K562 (cell line): ENCODE results near the gene LCN12. TPM values are rescaled to one million over a fixed set of nuclear protein-coding genes. Genes with fewer than 3 reads are reported as not detected.
A peak's percentile ranks its signal among the peaks of the same experiment; 100 is the strongest.

Experiments used
- ATAC-seq: fragments of 200-7000 bp; cut with Tn5 transposase; 3 replicates; pipeline ENCODE4 v1.9.1; 2020; ENCODE audit warnings: moderate library complexity
- BruUV-seq: library from RNA; stranded (reverse); fragments of 400-500 nt; replicated peaks from 2 replicates; lab custom pipeline; 2021; lab: Mats Ljungman, UMichigan
- CTCF ChIA-PET: fragments of 300-600 bp; formaldehyde crosslinking; extraction: SDS; loops from one replicate; lab custom pipeline; 2021; ENCODE audit warnings: low intra/inter-chr PET ratio; lab: Yijun Ruan, JAX
- POLR2A ChIA-PET: fragments of 300-600, 350-650 bp; sonication (Branson Sonifier 250); formaldehyde crosslinking; extraction: SDS; loops from one replicate; lab custom pipeline; 2021; ENCODE audit warnings: antibody characterized with exemption, inconsistent platforms; lab: Yijun Ruan, JAX
- DNase-seq, 4 experiments: peaks; one replicate each; pipeline versions ENCODE4 v3.0.0 to v3.0.0-alpha.2; 2011 to 2018; ENCODE audit warnings: low spot score in 3 of 4, mixed read lengths in 3 of 4; ENCODE audit errors: extremely low read depth in 1 of 4
- FAIRE-seq: peaks from 2 replicates; lab custom pipeline; 2011; peaks lifted over from hg19 to GRCh38; lab: Jason Lieb, UNC
- H2AFZ ChIP-seq: 2 replicates; pipeline ENCODE4 v1.6.0; 2011; ENCODE audit warnings: low read depth, low read length, control low read depth, inconsistent platforms
- H3K27ac ChIP-seq: fragments of 200-600 bp; 3 replicates; pipeline ENCODE4 v1.8.0; 2011; ENCODE audit warnings: low read depth, mild to moderate bottlenecking, control low read depth, inconsistent platforms, low read length, moderate library complexity, mixed read lengths; ENCODE audit errors: extremely low read depth
- H3K27me3 ChIP-seq, 2 experiments: fragments of 300-600 bp in 1 of 2; 2 replicates in 1 of 2; 3 replicates in 1 of 2; pipeline versions ENCODE4 v1.6.0 to v1.8.0; 2011; ENCODE audit warnings: inconsistent platforms in 2 of 2, low read length in 2 of 2, mild to moderate bottlenecking in 1 of 2, mixed read lengths in 1 of 2, moderate library complexity in 1 of 2; ENCODE audit not compliant: control insufficient read depth in 2 of 2, insufficient read depth in 2 of 2
- H3K36me3 ChIP-seq: fragments of 300-600 bp; 3 replicates; pipeline ENCODE4 v1.8.0; 2011; ENCODE audit warnings: mild to moderate bottlenecking, low read length, inconsistent platforms; ENCODE audit not compliant: control insufficient read depth, insufficient read depth
- H3K4me1 ChIP-seq, 2 experiments: fragments of 200-600 bp in 1 of 2; replicated peaks in 1 of 2; 2 replicates in 1 of 2; 3 replicates in 1 of 2; pipeline versions ENCODE4 v1.5.1 to v1.8.0; 2011; ENCODE audit warnings: inconsistent platforms in 2 of 2, low read length in 2 of 2, mild to moderate bottlenecking in 1 of 2, mixed read lengths in 1 of 2, moderate library complexity in 1 of 2; ENCODE audit not compliant: control insufficient read depth in 2 of 2, insufficient read depth in 2 of 2
- H3K4me2 ChIP-seq: 2 replicates; pipeline ENCODE4 v1.6.1; 2011; ENCODE audit warnings: low read length, control low read depth, inconsistent platforms, mixed read lengths; ENCODE audit not compliant: insufficient read depth
- H3K4me3 ChIP-seq: fragments of 200-600 bp; sonication (generic), shearing (Covaris generic); 2 replicates; pipeline ENCODE4 v1.5.1; 2016; ENCODE audit warnings: control low read depth, inconsistent platforms
- H3K79me2 ChIP-seq: fragments of 200-600 bp; 3 replicates; pipeline ENCODE4 v1.8.0; 2011; ENCODE audit warnings: low read length, inconsistent platforms; ENCODE audit not compliant: control insufficient read depth, insufficient read depth
- H3K9ac ChIP-seq, 2 experiments: 2 replicates each; pipeline versions ENCODE4 v1.6.0 to v1.6.1; 2011; ENCODE audit warnings: low read depth in 2 of 2, low read length in 2 of 2, control low read depth in 1 of 2, inconsistent platforms in 1 of 2, mild to moderate bottlenecking in 1 of 2, mixed read lengths in 1 of 2; ENCODE audit not compliant: insufficient read depth in 1 of 2
- H3K9me1 ChIP-seq: one replicate; pipeline ENCODE4 v1.6.0; 2011; ENCODE audit warnings: inconsistent platforms, mild to moderate bottlenecking, low read length, moderate library complexity; ENCODE audit not compliant: control insufficient read depth, insufficient read depth
- H3K9me3 ChIP-seq: replicated peaks from 2 replicates; pipeline ENCODE4 v1.5.1; 2011; ENCODE audit warnings: low read depth, low read length, inconsistent platforms; ENCODE audit not compliant: control insufficient read depth, insufficient read depth
- H4K20me1 ChIP-seq: replicated peaks from 2 replicates; pipeline ENCODE4 v1.6.1; 2011; ENCODE audit warnings: low read length, inconsistent platforms, mixed read lengths; ENCODE audit not compliant: control insufficient read depth, insufficient read depth
- FOXJ2 ChIP-seq: fragments of 200-800 bp; sonication (Bioruptor generic); IDR thresholded peaks from 2 replicates; pipeline ENCODE4 v1.6.1; 2016; ENCODE audit warnings: missing genetic modification characterization, missing compliant biosample characterization
- FOXP1 ChIP-seq: sonication (generic); formaldehyde crosslinking; IDR thresholded peaks from 2 replicates; pipeline ENCODE4 v1.8.0; 2022; ENCODE audit warnings: mild to moderate bottlenecking, missing genetic modification reagents
- IFI16 ChIP-seq: fragments of 250-450 bp; sonication (Bioruptor Pico); IDR thresholded peaks from 2 replicates; pipeline ENCODE4 v2.1.2; 2022; ENCODE audit warnings: mild to moderate bottlenecking, inconsistent platforms
- KLF13 ChIP-seq: fragments of 450-650 bp; IDR thresholded peaks from 2 replicates; pipeline ENCODE4 v1.6.1; 2016; ENCODE audit warnings: missing genetic modification characterization, low read depth, mild to moderate bottlenecking, missing compliant biosample characterization, moderate library complexity, borderline replicate concordance
- L3MBTL2 ChIP-seq: fragments of 450-650 bp; IDR thresholded peaks from 2 replicates; pipeline ENCODE4 v1.6.1; 2016; ENCODE audit warnings: mild to moderate bottlenecking, moderate library complexity
- NONO ChIP-seq, 2 experiments: fragments of 200-400 bp in 1 of 2; fragments of 450-650 bp in 1 of 2; formaldehyde crosslinking in 1 of 2; IDR thresholded peaks; 2 replicates each; pipeline ENCODE4 v1.6.1; 2017; ENCODE audit warnings: low read depth in 2 of 2, mild to moderate bottlenecking in 2 of 2, moderate library complexity in 2 of 2, low read length in 1 of 2
- NR0B1 ChIP-seq: fragments of 450-650 bp; IDR thresholded peaks from one replicate; pipeline ENCODE4 v1.6.1; 2018; ENCODE audit warnings: mild to moderate bottlenecking, moderate library complexity; ENCODE audit not compliant: partially characterized antibody
- PHB ChIP-seq: fragments of 250-450 bp; sonication (Bioruptor Pico); IDR thresholded peaks from 2 replicates; pipeline ENCODE4 v1.5.0; 2021
- RB1 ChIP-seq: fragments of 450-650 bp; IDR thresholded peaks from 2 replicates; pipeline ENCODE4 v1.6.1; 2017; ENCODE audit warnings: low read depth, mild to moderate bottlenecking
- SP1 ChIP-seq: sonication (generic); formaldehyde crosslinking; IDR thresholded peaks from 2 replicates; pipeline ENCODE4 v1.8.1; 2022; ENCODE audit warnings: mild to moderate bottlenecking, missing genetic modification reagents
- TCF3 ChIP-seq: sonication (generic); formaldehyde crosslinking; IDR thresholded peaks from 2 replicates; pipeline ENCODE4 v1.4.0; 2020; ENCODE audit warnings: mild to moderate bottlenecking, missing genetic modification reagents
- WGBS: fragments of 100-300 bp; shearing (Covaris generic); methylation state at CpG from one replicate; pipeline ENCODE4 v1.1.6; 2016; ENCODE audit warnings: low coverage, mixed read lengths; ENCODE audit not compliant: insufficient coverage; ENCODE audit errors: missing lambda C conversion rate; 5-methylcytosine and 5-hydroxymethylcytosine counted together
- in situ Hi-C: fragments of 300-500 bp; cut with MboI; formaldehyde crosslinking; loops from 4 replicates; pipeline ENCODE4 v1.15.0; 2018; ENCODE audit warnings: inconsistent platforms, mixed read lengths
- intact Hi-C: fragments of 100-400 bp; cut with micrococcal nuclease; formaldehyde crosslinking; loops from 2 replicates; pipeline ENCODE4 v1.14.2; 2022
- polyA plus RNA-seq, 8 experiments: library from polyadenylated mRNA; depleted of rRNA in 4 of 8; stranded (reverse) in 5 of 8; unstranded in 3 of 8; fragments of >200 nt; fragmentation: Nextera tagmentation in 2 of 8; fragmentation: Illumina TruSeq in 1 of 8; extraction: Ambion mirVana in 2 of 8; extraction: Trizol in 1 of 8; gene quantifications; 2 replicates each; pipeline versions ENCODE4 v1.2.1 to v1.2.3, GENCODE V29; 2011 to 2014; ENCODE audit warnings: inconsistent platforms in 1 of 8, missing spikeins in 1 of 8
- total RNA-seq, 7 experiments: library from RNA; depleted of rRNA in 6 of 7; stranded (reverse); fragments of >200 nt in 6 of 7; fragmentation: Illumina TruSeq in 2 of 7; extraction: Trizol in 2 of 7; gene quantifications; 2 replicates each; pipeline versions ENCODE4 v1.2.1 to v1.2.3, GENCODE V29; 2011 to 2021; ENCODE audit warnings: low replicate concordance in 1 of 7
- TF ChIP-seq, protein P1 (sequence below): IDR thresholded peaks from 3 replicates; pipeline ENCODE4 v1.6.1; 2011; ENCODE audit warnings: borderline replicate concordance, mild to moderate bottlenecking, moderate library complexity; ENCODE audit not compliant: insufficient read length; ENCODE audit errors: extremely low read depth

The LCN12 gene
- total and polyA plus RNA-seq, 9 of the 15 experiments (the other 6 are each of a cell fraction or from before 2014, with no cell fraction given), result 0.05 TPM; not detected in 8

GRCh38 chr9:136978073-136978864 is 26.2 kb downstream of the LCN12 start (continued):
- TF ChIP-seq, protein P1, sequence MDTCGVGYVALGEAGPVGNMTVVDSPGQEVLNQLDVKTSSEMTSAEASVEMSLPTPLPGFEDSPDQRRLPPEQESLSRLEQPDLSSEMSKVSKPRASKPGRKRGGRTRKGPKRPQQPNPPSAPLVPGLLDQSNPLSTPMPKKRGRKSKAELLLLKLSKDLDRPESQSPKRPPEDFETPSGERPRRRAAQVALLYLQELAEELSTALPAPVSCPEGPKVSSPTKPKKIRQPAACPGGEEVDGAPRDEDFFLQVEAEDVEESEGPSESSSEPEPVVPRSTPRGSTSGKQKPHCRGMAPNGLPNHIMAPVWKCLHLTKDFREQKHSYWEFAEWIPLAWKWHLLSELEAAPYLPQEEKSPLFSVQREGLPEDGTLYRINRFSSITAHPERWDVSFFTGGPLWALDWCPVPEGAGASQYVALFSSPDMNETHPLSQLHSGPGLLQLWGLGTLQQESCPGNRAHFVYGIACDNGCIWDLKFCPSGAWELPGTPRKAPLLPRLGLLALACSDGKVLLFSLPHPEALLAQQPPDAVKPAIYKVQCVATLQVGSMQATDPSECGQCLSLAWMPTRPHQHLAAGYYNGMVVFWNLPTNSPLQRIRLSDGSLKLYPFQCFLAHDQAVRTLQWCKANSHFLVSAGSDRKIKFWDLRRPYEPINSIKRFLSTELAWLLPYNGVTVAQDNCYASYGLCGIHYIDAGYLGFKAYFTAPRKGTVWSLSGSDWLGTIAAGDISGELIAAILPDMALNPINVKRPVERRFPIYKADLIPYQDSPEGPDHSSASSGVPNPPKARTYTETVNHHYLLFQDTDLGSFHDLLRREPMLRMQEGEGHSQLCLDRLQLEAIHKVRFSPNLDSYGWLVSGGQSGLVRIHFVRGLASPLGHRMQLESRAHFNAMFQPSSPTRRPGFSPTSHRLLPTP, result no peak

GRCh38 chr9:136978865-136979544 is 26.9 kb downstream of the LCN12 start:
- no peaks in the 10 kb centered on the region for H3K9me3 ChIP-seq
- ATAC-seq, result peak; percentile 12
- DNase-seq, result no peak
- intact Hi-C loops, result no loop called here
- H3K9me1 ChIP-seq, result no peaks in the 10 kb centered on the region
- H3K9ac ChIP-seq, result peak overlapping the region; percentile 25 to 89; a peak in 3 of 4 replicates
- H3K79me2 ChIP-seq, result no peaks in the 10 kb centered on the region
- ChIA-PET POLR2A (interaction anchor here (0.6 to 1.5 kb wide), 3 partner anchors 10 to 107 kb away, joined by 3 to 5 read pairs (median 4); no protein-coding TSS in a partner anchor), CTCF (no interaction called here)
- H3K4me2 ChIP-seq, result peak overlapping the region; percentile 79
- H3K36me3 ChIP-seq, result no peaks in the 10 kb centered on the region
- in situ Hi-C loops, result no loop called here
- BruUV-seq, result no TSS peak
- WGBS, result 29% methylated on average over 29 of the region's 41 CpGs
- peak overlapping the region; percentile 82 for H2AFZ ChIP-seq
- peak overlapping the region; percentile 37 for H3K4me3 ChIP-seq
- FAIRE-seq, result no peak
- H3K4me1 ChIP-seq, result peaks cover 9 to 95% of the 10 kb centered on the region in 2 experiments; a peak in 4 of 5 replicates
- H4K20me1 ChIP-seq, result no peaks in the 10 kb centered on the region
- peak overlapping the region; percentile 44; the same call in 1 of the 3 replicates for H3K27ac ChIP-seq
- no peaks in the 10 kb centered on the region for H3K27me3 ChIP-seq
- TF ChIP-seq L3MBTL2, result peak; percentile 26; the same call in 1 of the 2 replicates
- TF ChIP-seq PHB, result no peak
- TF ChIP-seq FOXJ2 (tag), result no peak
- no peak for TF ChIP-seq FOXP1
- TF ChIP-seq KLF13 (tag), result peak; percentile 32; the same call in 1 of the 2 replicates
- TF ChIP-seq RB1, result peak; percentile 17; the same call in 1 of the 2 replicates
- TF ChIP-seq NONO (IDR thresholded peaks at IDR 0.05; ENCODE audit: low read depth in 2 of 2, low read length in 1 of 2), result 0 out of 4 replicates have a peak, but pooled peaks of 1 of the 2 experiments have one; percentile 22
- TF ChIP-seq NR0B1, result no peak
- TF ChIP-seq TCF3 (CRISPR knock-in tag), result no peak
- TF ChIP-seq SP1, result peak; percentile 54; the same call in 1 of the 2 replicates
- no peak for TF ChIP-seq IFI16
